Astrocyte of the cerebellum (primary cell): ENCODE measurements around the gene KRT13.
"Not testable (repeated sequence)": the region's sequence is repeated elsewhere in the genome, so short reads cannot be mapped to it uniquely, and the experiment has no call there.

Experiments used
- DNase-seq: peaks from one replicate; pipeline ENCODE4 v3.0.0-alpha.2; 2011; ENCODE audit warnings: low read depth
- H3K4me3 ChIP-seq: 2 replicates; pipeline ENCODE4 v1.5.1; 2011; ENCODE audit warnings: mild to moderate bottlenecking, low read depth, low read length, moderate library complexity
- in situ Hi-C: cut with HindIII; loops from 2 replicates; pipeline ENCODE4 v1.10.0; 2017; ENCODE audit warnings: low sequenced_read_pairs
- TF ChIP-seq, protein P1 (sequence below): IDR thresholded peaks from 2 replicates; pipeline ENCODE4 v1.5.1; 2012; ENCODE audit warnings: low read length, low read depth, moderate library complexity, mild to moderate bottlenecking; ENCODE audit errors: missing control alignments

KRT13 gene

DNA sequence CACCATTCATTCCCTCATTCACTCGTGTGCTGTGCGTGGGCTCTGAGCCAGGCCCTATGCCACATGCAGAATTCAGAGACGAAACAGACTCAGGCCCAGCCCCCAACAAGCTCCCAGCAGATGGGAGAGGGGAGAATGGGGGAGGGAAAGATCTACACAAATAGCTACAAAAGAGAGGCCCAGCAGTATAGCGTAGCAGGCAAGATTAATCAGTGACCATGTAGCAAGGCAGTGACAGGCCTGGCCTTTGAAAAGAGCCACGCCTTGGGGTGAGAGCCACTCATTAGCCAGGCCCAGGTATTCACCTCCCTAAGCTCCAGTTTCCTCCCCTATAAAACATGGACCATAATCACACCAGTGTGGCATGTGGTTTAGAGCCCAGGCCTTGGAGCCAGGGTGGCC lies 39.1 kb upstream of the KRT13 start:
- TF ChIP-seq, protein P1, sequence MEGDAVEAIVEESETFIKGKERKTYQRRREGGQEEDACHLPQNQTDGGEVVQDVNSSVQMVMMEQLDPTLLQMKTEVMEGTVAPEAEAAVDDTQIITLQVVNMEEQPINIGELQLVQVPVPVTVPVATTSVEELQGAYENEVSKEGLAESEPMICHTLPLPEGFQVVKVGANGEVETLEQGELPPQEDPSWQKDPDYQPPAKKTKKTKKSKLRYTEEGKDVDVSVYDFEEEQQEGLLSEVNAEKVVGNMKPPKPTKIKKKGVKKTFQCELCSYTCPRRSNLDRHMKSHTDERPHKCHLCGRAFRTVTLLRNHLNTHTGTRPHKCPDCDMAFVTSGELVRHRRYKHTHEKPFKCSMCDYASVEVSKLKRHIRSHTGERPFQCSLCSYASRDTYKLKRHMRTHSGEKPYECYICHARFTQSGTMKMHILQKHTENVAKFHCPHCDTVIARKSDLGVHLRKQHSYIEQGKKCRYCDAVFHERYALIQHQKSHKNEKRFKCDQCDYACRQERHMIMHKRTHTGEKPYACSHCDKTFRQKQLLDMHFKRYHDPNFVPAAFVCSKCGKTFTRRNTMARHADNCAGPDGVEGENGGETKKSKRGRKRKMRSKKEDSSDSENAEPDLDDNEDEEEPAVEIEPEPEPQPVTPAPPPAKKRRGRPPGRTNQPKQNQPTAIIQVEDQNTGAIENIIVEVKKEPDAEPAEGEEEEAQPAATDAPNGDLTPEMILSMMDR = no peak

DNA sequence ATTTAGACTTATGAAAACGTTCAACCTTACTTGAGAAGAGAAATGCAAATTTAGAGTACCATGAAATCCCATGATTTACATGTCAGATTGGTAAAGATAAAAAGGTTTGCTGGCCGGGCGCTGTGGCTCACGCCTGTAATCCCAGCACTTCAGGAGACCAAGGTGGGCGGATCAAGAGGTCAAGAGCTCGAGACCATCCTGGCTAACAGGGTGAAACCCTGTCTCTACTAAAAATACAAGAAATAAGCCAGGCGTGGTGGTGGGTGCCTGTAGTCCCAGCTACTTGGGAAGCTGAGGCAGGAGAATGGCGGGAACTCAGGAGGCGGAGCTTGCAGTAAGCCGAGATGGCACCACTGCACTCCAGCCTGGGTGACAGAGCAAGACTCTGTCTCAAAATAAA lies 37.4 kb upstream of the KRT13 start:
- in situ Hi-C loops, DNase-seq: not testable (repeated sequence)

More for the DNA sequence above, 39.1 kb upstream of the KRT13 start:
- H3K4me3 ChIP-seq = no peak overlapping the region
- DNase-seq = no peak
- in situ Hi-C loops = no loop called here

DNA sequence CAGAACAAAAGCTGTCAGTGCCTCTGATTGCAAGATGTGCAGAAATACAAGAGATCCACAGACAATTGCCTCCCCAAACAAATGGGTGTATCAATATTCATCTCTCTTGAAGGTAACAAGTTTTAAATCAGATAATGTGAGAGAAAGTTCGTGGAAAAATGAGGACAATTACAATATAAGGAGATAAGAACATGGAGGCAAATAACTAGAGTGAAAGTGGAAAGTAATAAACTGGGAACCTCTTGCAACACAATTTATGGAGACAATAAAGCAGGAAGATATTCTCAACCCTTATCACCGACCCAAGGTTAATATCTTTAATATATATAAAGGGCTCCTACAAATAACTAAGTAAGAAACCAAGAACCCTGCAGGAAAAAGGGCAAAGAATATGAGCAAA lies 36.9 kb upstream of the KRT13 start:
- TF ChIP-seq, protein P1 = no peak
- in situ Hi-C loops = no loop called here
- H3K4me3 ChIP-seq = no peak overlapping the region
- DNase-seq = no peak

More for the DNA sequence above, 37.4 kb upstream of the KRT13 start:
- not testable (repeated sequence) for H3K4me3 ChIP-seq

DNA sequence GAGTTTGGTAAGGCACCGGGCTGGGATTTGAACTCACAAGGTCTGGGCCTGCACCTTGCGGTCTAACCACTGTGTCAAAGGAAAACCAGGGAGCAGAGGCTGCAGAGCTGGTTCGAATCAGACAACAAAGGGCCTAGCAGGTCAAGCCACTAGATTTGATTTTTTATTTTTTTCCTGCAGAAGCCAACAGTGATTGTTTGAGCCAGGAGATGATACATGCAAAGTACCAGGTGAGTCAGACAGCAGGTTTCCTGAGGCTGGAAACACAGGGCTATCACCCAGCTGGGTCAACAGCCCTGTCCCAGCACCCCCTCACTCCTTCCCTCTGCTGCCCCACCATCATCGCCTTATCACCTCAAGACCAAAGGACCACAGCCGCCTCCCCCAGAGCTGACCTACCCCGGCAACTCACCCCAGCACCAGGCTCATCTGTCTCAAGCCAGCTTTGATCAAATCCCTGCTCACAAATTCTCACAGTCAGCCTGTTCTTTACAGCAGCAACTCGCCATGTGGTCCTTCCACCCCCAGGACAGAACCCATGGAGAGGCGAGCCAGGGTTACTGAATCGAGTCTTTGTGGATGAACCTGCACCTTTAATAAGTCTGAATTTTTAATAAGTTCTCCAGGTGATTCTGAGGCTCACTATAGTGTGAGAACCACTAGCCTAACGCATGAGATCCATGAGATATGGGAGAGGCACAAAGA lies 35.7 kb upstream of the KRT13 start:
- H3K4me3 ChIP-seq = no peak overlapping the region
- DNase-seq = no peak
- in situ Hi-C loops = no loop called here
- TF ChIP-seq, protein P1 = no peak

DNA sequence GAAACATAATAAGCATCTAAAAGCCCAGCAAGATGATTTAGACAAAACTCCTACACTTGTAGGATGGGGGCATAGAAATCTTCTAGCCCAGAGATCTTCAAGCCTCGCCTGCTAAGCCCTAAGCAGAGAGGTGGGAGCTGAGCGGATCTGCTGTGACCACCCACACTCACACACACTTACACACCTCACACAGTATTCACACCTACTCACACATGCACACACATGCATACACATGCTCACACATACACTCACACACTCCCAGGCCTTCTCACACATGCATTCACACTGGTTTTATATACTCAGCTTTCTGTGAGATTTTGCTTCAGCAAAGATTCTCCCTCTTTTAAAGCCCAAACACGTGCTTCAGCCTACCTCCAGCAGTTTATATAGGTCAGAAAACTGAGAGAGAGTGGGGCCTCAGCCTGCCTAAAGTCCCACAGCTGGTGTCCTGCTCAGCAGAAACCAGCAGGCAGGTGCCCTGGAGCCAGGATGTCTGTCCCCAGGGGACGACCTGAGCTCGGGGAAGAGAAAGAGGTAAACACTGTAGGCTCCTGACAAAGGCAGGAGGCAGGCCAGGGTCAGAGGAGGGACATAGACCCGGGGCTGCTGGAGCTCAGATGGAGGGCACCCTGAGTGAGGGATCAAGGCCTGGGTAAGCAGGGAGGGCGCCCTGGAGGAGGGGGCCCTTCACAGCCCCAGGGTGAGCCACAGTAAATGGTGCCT lies 34.7 kb upstream of the KRT13 start:
- DNase-seq = no peak
- TF ChIP-seq, protein P1 = no peak
- in situ Hi-C loops = no loop called here
- H3K4me3 ChIP-seq = no peak overlapping the region

DNA sequence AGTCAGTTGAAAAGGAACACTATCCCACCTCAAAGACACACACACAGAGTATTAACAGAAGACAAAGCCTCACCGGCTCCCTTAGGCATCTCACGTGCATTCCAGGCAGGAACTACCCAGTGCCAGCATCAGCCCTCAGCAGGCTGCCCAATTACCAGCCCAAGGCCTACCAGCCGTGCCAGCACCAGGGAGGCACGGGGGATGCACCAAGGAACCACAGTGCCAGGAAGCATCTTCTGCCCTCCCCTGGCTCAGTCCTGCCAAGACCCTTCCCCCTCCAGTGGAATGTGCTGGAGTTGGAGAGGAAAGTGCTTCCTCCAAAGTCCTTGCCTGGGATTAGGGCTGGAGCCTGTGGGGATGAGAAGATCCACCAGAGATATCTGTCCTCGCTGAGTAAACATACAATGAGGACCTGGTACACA lies 33.7 kb upstream of the KRT13 start:
- in situ Hi-C loops = no loop called here
- no peak overlapping the region for H3K4me3 ChIP-seq
- no peak for DNase-seq
- TF ChIP-seq, protein P1 = no peak

DNA sequence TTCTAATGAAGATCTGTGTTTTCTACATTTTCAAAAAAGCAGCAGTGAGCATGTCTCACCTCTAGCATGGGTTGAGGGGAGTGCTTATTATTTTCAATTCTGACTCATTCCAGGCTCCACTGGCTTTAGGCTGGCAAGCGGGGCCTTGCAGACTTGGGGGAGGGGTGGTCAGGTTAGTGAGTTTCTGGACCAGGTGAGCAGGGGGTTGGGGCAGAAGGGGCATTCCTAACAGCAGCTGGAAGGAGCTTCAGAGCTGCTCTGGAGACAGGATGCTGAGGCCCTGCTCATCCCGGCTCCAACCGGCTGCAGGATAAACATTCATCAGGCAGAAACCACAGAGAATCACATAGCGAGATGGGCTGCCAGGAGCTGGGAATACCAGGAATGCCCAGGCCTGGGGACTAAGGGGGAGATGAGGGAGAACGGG lies 33.2 kb upstream of the KRT13 start:
- in situ Hi-C loops = no loop called here
- TF ChIP-seq, protein P1 = no peak
- no peak for DNase-seq
- no peak overlapping the region for H3K4me3 ChIP-seq
